ENCODE measurements around the gene N4BP3. TPM values are rescaled to one million over a fixed set of nuclear protein-coding genes. Genes with fewer than 3 reads are reported as not detected.

Gene N4BP3
- total RNA-seq, 1 experiment from 2014 or later = 46.2 TPM

DNA sequence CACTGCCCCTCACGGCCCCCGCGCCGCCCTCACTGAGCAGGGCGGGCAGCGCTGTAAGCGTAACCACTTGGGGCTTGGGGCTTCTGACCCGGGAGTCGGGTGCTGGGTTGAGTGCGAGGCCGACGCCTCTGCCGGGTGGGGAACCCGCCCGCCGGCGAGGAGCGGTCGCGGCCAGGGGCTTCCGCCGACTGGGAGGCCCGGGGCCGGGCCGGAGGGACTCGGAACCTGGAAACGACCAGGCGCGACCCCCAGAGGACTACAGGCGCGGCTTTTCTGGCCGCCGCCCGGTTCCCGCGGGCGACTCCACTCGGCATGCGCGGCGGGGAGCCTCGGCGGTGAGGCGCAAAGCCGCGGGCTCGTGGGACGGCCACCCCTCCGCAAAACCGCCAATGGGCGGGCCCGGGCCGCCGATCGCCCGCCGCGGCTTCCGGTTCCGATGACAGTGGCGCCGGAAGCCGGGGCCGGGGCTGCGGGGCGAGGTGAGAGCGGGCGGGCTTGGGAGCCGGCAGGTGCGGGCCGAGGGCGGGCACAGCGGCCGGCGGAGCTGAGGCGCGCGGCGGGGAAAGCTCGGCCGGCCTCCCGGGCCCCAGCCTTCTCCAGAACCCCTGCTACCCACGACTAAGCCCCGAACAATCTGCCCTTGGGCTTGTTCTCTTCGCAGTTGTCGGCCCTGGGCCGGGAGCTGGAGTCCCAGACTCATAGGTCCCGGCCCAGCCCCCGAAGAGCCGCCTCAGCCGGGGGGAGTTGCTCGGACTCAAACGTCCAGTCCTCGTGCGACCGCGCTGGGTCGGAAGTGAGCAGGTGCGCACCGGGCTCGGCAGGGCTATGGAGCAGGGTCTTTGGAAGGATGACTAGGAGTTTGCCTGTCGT lies 17.5 kb downstream of the N4BP3 start, which contains the start of gene RMND5B:
Gene RMND5B (plus strand): TSS at position 439 of the 870 bp plus-strand sequence. CDS start 7,106 bp downstream, outside the sequence.
- CTCF ChIA-PET = interaction anchor here (1.6 to 4.5 kb wide), 3 partner anchors 11 to 55 kb away, joined by 7 to 34 read pairs (median 8); no protein-coding TSS in a partner anchor
- ATAC-seq = peak; percentile 43
- Mint-ChIP-seq H3K9me3 (no peaks in the 10 kb centered on the region), H3K27ac (peak within 1 kb of the TSS; percentile 97), H3K4me3 (peak within 1 kb of the TSS; percentile 78), H3K4me1 (peaks cover 64% of the 10 kb centered on the region), H3K27me3 (ENCODE audit: low read depth) (no peaks in the 10 kb centered on the region), H3K36me3 (peaks cover 28% of the 10 kb centered on the region)
- peak; percentile 78 for DNase-seq (ENCODE audit: low spot score)
- POLR2A ChIA-PET = interaction anchor here (0.9 to 2.3 kb wide), 7 partner anchors 8 to 55 kb away, joined by 3 to 10 read pairs (median 5); no protein-coding TSS in a partner anchor
- TF ChIP-seq ATF1 (CRISPR knock-in tag; IDR thresholded peaks at IDR 0.05) (no peak), ZNF219 (CRISPR knock-in tag; IDR thresholded peaks at IDR 0.05; ENCODE audit: borderline replicate concordance) (0 out of 2 replicates have a peak, but pooled peaks have one; percentile 15), EMX1 (CRISPR knock-in tag; IDR thresholded peaks at IDR 0.05) (peak; percentile 85), ZNF423 (CRISPR knock-in tag; IDR thresholded peaks at IDR 0.05) (no peak), ARID4B (CRISPR knock-in tag; IDR thresholded peaks at IDR 0.05; ENCODE audit: borderline replicate concordance) (peak; percentile 81), KAT7 (CRISPR knock-in tag; IDR thresholded peaks at IDR 0.05; ENCODE audit: borderline replicate concordance) (no peak), ZNF232 (CRISPR knock-in tag; IDR thresholded peaks at IDR 0.05) (0 out of 2 replicates have a peak, but pooled peaks have one; percentile 65), TP53 (CRISPR knock-in tag; IDR thresholded peaks at IDR 0.05) (no peak), GRHL2 (CRISPR knock-in tag; IDR thresholded peaks at IDR 0.05; ENCODE audit: insufficient replicate concordance, severe bottlenecking) (no peak), NR3C1 (CRISPR knock-in tag; conservative IDR thresholded peaks at IDR 0.05; ENCODE audit: low read depth) (no peak), NR1H2 (CRISPR knock-in tag; IDR thresholded peaks at IDR 0.05) (no peak), PRRX2 (CRISPR knock-in tag; IDR thresholded peaks at IDR 0.05) (0 out of 2 replicates have a peak, but pooled peaks have one; percentile 8), NFATC4 (CRISPR knock-in tag; IDR thresholded peaks at IDR 0.05) (no peak), CREB1 (CRISPR knock-in tag; IDR thresholded peaks at IDR 0.05) (no peak), ZNF425 (CRISPR knock-in tag; conservative IDR thresholded peaks at IDR 0.05) (no peak), ZNF671 (CRISPR knock-in tag; IDR thresholded peaks at IDR 0.05) (peak; percentile 61; the same call in 1 of the 2 replicates), ZNF263 (CRISPR knock-in tag; IDR thresholded peaks at IDR 0.05; ENCODE audit: low read depth) (no peak)
- TF ChIP-seq, protein P1, sequence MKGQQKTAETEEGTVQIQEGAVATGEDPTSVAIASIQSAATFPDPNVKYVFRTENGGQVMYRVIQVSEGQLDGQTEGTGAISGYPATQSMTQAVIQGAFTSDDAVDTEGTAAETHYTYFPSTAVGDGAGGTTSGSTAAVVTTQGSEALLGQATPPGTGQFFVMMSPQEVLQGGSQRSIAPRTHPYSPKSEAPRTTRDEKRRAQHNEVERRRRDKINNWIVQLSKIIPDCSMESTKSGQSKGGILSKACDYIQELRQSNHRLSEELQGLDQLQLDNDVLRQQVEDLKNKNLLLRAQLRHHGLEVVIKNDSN (CRISPR knock-in tag; IDR thresholded peaks at IDR 0.05) = no peak
- TF ChIP-seq, protein P2, sequence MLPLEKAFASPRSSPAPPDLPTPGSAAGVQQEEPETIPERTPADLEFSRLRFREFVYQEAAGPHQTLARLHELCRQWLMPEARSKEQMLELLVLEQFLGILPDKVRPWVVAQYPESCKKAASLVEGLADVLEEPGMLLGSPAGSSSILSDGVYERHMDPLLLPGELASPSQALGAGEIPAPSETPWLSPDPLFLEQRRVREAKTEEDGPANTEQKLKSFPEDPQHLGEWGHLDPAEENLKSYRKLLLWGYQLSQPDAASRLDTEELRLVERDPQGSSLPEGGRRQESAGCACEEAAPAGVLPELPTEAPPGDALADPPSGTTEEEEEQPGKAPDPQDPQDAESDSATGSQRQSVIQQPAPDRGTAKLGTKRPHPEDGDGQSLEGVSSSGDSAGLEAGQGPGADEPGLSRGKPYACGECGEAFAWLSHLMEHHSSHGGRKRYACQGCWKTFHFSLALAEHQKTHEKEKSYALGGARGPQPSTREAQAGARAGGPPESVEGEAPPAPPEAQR (CRISPR knock-in tag; IDR thresholded peaks at IDR 0.05) = no peak
- TF ChIP-seq, protein P3, sequence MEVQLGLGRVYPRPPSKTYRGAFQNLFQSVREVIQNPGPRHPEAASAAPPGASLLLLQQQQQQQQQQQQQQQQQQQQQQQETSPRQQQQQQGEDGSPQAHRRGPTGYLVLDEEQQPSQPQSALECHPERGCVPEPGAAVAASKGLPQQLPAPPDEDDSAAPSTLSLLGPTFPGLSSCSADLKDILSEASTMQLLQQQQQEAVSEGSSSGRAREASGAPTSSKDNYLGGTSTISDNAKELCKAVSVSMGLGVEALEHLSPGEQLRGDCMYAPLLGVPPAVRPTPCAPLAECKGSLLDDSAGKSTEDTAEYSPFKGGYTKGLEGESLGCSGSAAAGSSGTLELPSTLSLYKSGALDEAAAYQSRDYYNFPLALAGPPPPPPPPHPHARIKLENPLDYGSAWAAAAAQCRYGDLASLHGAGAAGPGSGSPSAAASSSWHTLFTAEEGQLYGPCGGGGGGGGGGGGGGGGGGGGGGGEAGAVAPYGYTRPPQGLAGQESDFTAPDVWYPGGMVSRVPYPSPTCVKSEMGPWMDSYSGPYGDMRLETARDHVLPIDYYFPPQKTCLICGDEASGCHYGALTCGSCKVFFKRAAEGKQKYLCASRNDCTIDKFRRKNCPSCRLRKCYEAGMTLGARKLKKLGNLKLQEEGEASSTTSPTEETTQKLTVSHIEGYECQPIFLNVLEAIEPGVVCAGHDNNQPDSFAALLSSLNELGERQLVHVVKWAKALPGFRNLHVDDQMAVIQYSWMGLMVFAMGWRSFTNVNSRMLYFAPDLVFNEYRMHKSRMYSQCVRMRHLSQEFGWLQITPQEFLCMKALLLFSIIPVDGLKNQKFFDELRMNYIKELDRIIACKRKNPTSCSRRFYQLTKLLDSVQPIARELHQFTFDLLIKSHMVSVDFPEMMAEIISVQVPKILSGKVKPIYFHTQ (CRISPR knock-in tag; IDR thresholded peaks at IDR 0.05) = no peak
- TF ChIP-seq, protein P4, sequence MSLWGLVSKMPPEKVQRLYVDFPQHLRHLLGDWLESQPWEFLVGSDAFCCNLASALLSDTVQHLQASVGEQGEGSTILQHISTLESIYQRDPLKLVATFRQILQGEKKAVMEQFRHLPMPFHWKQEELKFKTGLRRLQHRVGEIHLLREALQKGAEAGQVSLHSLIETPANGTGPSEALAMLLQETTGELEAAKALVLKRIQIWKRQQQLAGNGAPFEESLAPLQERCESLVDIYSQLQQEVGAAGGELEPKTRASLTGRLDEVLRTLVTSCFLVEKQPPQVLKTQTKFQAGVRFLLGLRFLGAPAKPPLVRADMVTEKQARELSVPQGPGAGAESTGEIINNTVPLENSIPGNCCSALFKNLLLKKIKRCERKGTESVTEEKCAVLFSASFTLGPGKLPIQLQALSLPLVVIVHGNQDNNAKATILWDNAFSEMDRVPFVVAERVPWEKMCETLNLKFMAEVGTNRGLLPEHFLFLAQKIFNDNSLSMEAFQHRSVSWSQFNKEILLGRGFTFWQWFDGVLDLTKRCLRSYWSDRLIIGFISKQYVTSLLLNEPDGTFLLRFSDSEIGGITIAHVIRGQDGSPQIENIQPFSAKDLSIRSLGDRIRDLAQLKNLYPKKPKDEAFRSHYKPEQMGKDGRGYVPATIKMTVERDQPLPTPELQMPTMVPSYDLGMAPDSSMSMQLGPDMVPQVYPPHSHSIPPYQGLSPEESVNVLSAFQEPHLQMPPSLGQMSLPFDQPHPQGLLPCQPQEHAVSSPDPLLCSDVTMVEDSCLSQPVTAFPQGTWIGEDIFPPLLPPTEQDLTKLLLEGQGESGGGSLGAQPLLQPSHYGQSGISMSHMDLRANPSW (CRISPR knock-in tag; conservative IDR thresholded peaks at IDR 0.05; ENCODE audit: low read depth) = no peak

All from WTC11 (cell line).